Nephron progenitor cell (in vitro differentiated cells): ENCODE data around the gene SNX1.

Source experiments
- DNase-seq: peaks from one replicate; pipeline ENCODE4 v3.0.0; 2021
- H3K27ac Mint-ChIP-seq: 2 replicates; pipeline ENCODE4 v1.8.0; 2021; ENCODE audit warnings: mild to moderate bottlenecking, moderate library complexity, mixed read lengths
- H3K27me3 Mint-ChIP-seq: 2 replicates; pipeline ENCODE4 v1.8.0; 2021; ENCODE audit warnings: mild to moderate bottlenecking, low read depth, mixed read lengths; ENCODE audit not compliant: poor library complexity
- H3K36me3 Mint-ChIP-seq: 2 replicates; pipeline ENCODE4 v1.8.0; 2021; ENCODE audit warnings: low read depth, mixed read lengths
- H3K4me1 Mint-ChIP-seq: 2 replicates; pipeline ENCODE4 v1.8.0; 2021; ENCODE audit warnings: mixed read lengths
- H3K4me3 Mint-ChIP-seq: 2 replicates; pipeline ENCODE4 v1.8.0; 2021; ENCODE audit warnings: mild to moderate bottlenecking, moderate library complexity, mixed read lengths
- H3K9me3 Mint-ChIP-seq: 2 replicates; pipeline ENCODE4 v1.8.0; 2021; ENCODE audit warnings: mild to moderate bottlenecking, moderate library complexity, mixed read lengths
- CTCF ChIP-seq: fragments of 200-600 bp; sonication (generic); IDR thresholded peaks from 2 replicates; pipeline ENCODE4 v1.5.0; 2021; ENCODE audit warnings: antibody characterized with exemption

SNX1 gene

GRCh38 chr15:64131547-64131946 lies 35.8 kb downstream of the SNX1 start:
- H3K36me3 Mint-ChIP-seq, result peaks cover 81% of the 10 kb centered on the region
- no peak for TF ChIP-seq CTCF
- H3K4me3 Mint-ChIP-seq, result no peak overlapping the region
- peaks cover 10% of the 10 kb centered on the region for H3K4me1 Mint-ChIP-seq
- no peaks in the 10 kb centered on the region for H3K27me3 Mint-ChIP-seq
- H3K27ac Mint-ChIP-seq, result no peak overlapping the region
- no peaks in the 10 kb centered on the region for H3K9me3 Mint-ChIP-seq
- DNase-seq, result no peak

- no peak for DNase-seq
- Mint-ChIP-seq H3K4me1 (peaks cover 8% of the 10 kb centered on the region), H3K4me3 (no peak overlapping the region), H3K27ac (peak overlapping the region; percentile 11), H3K36me3 (peaks cover 82% of the 10 kb centered on the region), H3K9me3 (no peaks in the 10 kb centered on the region), H3K27me3 (no peaks in the 10 kb centered on the region)
- TF ChIP-seq CTCF, result no peak
Observed at GRCh38 chr15:64132217-64132616, 36.4 kb downstream of the SNX1 start.

- Mint-ChIP-seq H3K9me3 (no peaks in the 10 kb centered on the region), H3K36me3 (peaks cover 72% of the 10 kb centered on the region)
Observed at GRCh38 chr15:64133623-64134344, 38.0 kb downstream of the SNX1 start.

GRCh38 chr15:64134345-64134829 lies 38.6 kb downstream of the SNX1 start:
- Mint-ChIP-seq H3K9me3 (no peaks in the 10 kb centered on the region), H3K36me3 (peaks cover 72% of the 10 kb centered on the region), H3K4me1 (no peaks in the 10 kb centered on the region), H3K27ac (no peak overlapping the region), H3K27me3 (no peaks in the 10 kb centered on the region), H3K4me3 (no peak overlapping the region)
- DNase-seq, result no peak
- TF ChIP-seq CTCF, result no peak

More at GRCh38 chr15:64133623-64134344, 38.0 kb downstream of the SNX1 start:
- Mint-ChIP-seq H3K4me1 (no peaks in the 10 kb centered on the region), H3K27ac (no peak overlapping the region), H3K4me3 (no peak overlapping the region), H3K27me3 (no peaks in the 10 kb centered on the region)
- TF ChIP-seq CTCF, result no peak
- DNase-seq, result no peak

- Mint-ChIP-seq H3K27me3 (no peaks in the 10 kb centered on the region), H3K36me3 (peaks cover 65% of the 10 kb centered on the region), H3K4me3 (no peak overlapping the region), H3K9me3 (no peaks in the 10 kb centered on the region), H3K27ac (no peak overlapping the region), H3K4me1 (no peaks in the 10 kb centered on the region)
- no peak for TF ChIP-seq CTCF
- DNase-seq, result no peak
Observed at GRCh38 chr15:64136347-64136746, 40.6 kb downstream of the SNX1 start.
